ENCODE data around the gene CBLL1. TPM values are rescaled to one million over a fixed set of nuclear protein-coding genes. Genes with fewer than 3 reads are reported as not detected.

The CBLL1 gene, protein sequence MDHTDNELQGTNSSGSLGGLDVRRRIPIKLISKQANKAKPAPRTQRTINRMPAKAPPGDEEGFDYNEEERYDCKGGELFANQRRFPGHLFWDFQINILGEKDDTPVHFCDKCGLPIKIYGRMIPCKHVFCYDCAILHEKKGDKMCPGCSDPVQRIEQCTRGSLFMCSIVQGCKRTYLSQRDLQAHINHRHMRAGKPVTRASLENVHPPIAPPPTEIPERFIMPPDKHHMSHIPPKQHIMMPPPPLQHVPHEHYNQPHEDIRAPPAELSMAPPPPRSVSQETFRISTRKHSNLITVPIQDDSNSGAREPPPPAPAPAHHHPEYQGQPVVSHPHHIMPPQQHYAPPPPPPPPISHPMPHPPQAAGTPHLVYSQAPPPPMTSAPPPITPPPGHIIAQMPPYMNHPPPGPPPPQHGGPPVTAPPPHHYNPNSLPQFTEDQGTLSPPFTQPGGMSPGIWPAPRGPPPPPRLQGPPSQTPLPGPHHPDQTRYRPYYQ
- 13.8 and 14.2 TPM in 2 replicates for total RNA-seq

DNA sequence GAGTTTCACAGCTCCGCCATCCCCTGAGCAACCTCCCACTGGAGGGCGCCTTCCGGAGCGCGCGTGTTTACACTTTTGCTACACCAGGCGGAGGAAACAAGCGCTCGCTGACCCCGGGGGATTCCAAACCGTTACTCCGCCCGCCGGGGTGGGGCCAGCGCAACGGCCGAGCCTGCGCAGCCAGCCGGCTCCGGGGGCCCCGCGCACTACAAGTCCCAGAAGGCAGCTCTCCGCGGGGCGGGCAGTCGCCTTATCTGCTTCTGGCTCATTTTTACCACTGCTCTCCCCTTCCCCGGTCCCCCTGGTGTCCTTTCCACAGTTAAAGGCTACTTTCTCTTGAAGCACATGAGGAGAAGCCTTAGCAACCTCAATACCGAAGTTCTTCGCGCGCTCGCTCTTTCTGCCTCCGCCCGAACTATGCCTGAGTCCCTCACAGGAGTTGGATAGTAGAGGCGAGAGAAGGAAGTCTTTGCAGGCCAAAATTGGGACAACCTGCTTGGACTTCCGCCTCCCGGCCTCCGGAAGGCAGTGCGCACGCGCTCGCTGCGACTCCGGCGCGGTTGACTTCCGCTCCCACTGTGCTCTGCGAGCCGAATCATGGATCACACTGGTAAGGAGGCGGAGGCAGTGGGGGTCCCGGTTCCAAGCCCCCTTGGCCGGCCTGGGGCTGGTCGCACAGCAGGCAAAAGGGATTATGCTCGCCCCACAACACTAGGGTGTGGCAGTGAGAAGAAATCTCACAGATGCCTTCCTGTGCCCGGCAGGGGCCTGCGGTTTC lies at the start of gene CBLL1:
Gene CBLL1 (plus strand): TSS at position 576 of the 778 bp plus-strand sequence. CDS start 22 bp downstream, at position 598.

DNA sequence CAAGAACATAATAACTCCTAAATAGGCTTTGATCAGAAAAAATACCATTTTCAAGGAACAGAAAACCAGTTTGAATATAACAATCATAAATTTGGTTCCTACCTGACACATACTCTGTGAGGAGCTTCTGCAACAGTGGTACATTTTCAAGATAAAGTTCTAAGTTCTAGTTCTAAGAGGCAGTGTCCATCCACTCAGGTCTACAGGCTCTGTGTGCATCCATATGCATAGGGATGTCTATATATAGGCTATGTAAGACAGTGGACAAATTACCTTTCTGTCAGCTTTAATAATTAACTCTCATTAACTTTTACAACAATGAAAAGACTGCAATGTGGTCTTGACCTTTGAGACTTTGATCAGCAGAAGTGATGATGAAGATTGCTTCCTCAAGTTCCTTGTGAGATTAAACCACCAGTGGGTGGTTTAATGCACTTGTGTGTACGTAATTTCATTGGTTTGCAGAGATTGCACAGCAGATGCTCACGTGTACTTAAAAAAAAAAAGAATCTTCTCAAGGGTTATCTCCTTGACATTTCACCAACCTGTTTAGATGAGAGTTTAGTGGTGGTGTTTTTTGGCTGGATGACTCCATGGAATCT lies 59.2 kb downstream of the CBLL1 start, which contains the start of gene SLC26A3:
Gene SLC26A3 (minus strand): TSS at position 215 of the 602 bp plus-strand sequence. CDS start 8,714 bp downstream, outside the sequence.

Other genes starting within 250 kb of the CBLL1 start
- gene COG5, start 180.2 kb upstream of the CBLL1 start, total RNA-seq: 59.6 and 69.2 TPM in 2 replicates
- gene DUS4L, start 180.2 kb upstream of the CBLL1 start, total RNA-seq: 12.5 and 12.6 TPM in 2 replicates
- gene BCAP29, start 163.9 kb upstream of the CBLL1 start, total RNA-seq: 99.7 and 120 TPM in 2 replicates
- 0.44 and 0.50 TPM in 2 replicates for gene SLC26A4, start 83.3 kb upstream of the CBLL1 start, total RNA-seq
- not detected in 2 replicates for gene SLC26A3, start 59.1 kb downstream of the CBLL1 start, total RNA-seq
- 74.4 and 109 TPM in 2 replicates for gene DLD, start 147.0 kb downstream of the CBLL1 start, total RNA-seq